H1 (cell line): Measurements from ENCODE around the gene SPDYE6. TPM values are rescaled to one million over a fixed set of nuclear protein-coding genes. Genes with fewer than 3 reads are reported as not detected.
"Not testable (repeated sequence)": the region's sequence is repeated elsewhere in the genome, so short reads cannot be mapped to it uniquely, and the experiment has no call there.

ENCODE experiments used
- CTCF ChIA-PET: fragments of 300-600 bp; sonication (Branson Sonifier 250); formaldehyde crosslinking; loops from one replicate; lab custom pipeline; 2021; ENCODE audit not compliant: partially characterized antibody; lab: Charles Lee
- POLR2A ChIA-PET: fragments of 300-600 bp; sonication (Branson Sonifier 250); formaldehyde crosslinking; loops from one replicate; lab custom pipeline; 2021; ENCODE audit warnings: inconsistent platforms; ENCODE audit not compliant: partially characterized antibody; lab: Charles Lee
- DNase-seq, 2 experiments: peaks; one replicate each; pipeline versions ENCODE4 v3.0.0 to v3.0.0-alpha.2; 2010 to 2022; ENCODE audit warnings: low spot score in 2 of 2, low read depth in 1 of 2, mixed read lengths in 1 of 2
- FAIRE-seq: peaks from 2 replicates; lab custom pipeline; 2011; peaks lifted over from hg19 to GRCh38; lab: Jason Lieb, UNC
- H2AFZ ChIP-seq: 2 replicates; pipeline ENCODE4 v1.8.1; 2012; ENCODE audit warnings: low read length, inconsistent platforms
- H2AK5ac ChIP-seq: 2 replicates; pipeline ENCODE4 v1.6.1; 2013; ENCODE audit warnings: low read depth, low read length
- H2BK120ac ChIP-seq: replicated peaks from 2 replicates; pipeline ENCODE3; 2013; ENCODE audit warnings: low read depth, low read length, inconsistent platforms
- H2BK12ac ChIP-seq: 2 replicates; pipeline ENCODE4 v1.6.1; 2013; ENCODE audit warnings: low read depth, low read length
- H2BK15ac ChIP-seq: 2 replicates; pipeline ENCODE4 v1.6.1; 2013; ENCODE audit warnings: low read length
- H2BK20ac ChIP-seq: 2 replicates; pipeline ENCODE4 v1.6.1; 2013; ENCODE audit warnings: low read length
- H2BK5ac ChIP-seq: 2 replicates; pipeline ENCODE4 v1.6.1; 2013; ENCODE audit warnings: low read depth, low read length
- H3K14ac ChIP-seq: 2 replicates; pipeline ENCODE4 v1.6.1; 2013; ENCODE audit warnings: inconsistent platforms; ENCODE audit not compliant: insufficient read length
- H3K18ac ChIP-seq: 2 replicates; pipeline ENCODE4 v1.6.1; 2013; ENCODE audit warnings: low read length; ENCODE audit errors: extremely low read depth
- H3K23ac ChIP-seq: 2 replicates; pipeline ENCODE4 v1.6.1; 2013; ENCODE audit warnings: inconsistent platforms; ENCODE audit not compliant: insufficient read length
- H3K23me2 ChIP-seq: 2 replicates; pipeline ENCODE4 v1.6.1; 2013; ENCODE audit warnings: low read depth, low read length
- H3K27ac ChIP-seq: 2 replicates; pipeline ENCODE4 v1.6.1; 2011; ENCODE audit warnings: low read depth, low read length, inconsistent platforms
- H3K27me3 ChIP-seq, 4 experiments: replicated peaks in 1 of 4; 1 replicate in 1 of 4; 2 replicates in 3 of 4; pipeline versions ENCODE4 v1.6.1 to v1.8.1; 2011 to 2013; ENCODE audit warnings: low read length in 3 of 4, mild to moderate bottlenecking in 3 of 4, inconsistent platforms in 2 of 4, mixed read lengths in 2 of 4, moderate library complexity in 1 of 4; ENCODE audit not compliant: control insufficient read depth in 3 of 4, insufficient read depth in 3 of 4; ENCODE audit errors: extremely low read depth in 1 of 4
- H3K36me3 ChIP-seq, 4 experiments: 2 replicates each; pipeline versions ENCODE4 v1.6.1 to v1.8.1; 2011 to 2013; ENCODE audit warnings: mild to moderate bottlenecking in 4 of 4, low read length in 3 of 4, moderate library complexity in 2 of 4, control low read depth in 1 of 4, inconsistent platforms in 1 of 4; ENCODE audit not compliant: insufficient read depth in 4 of 4, control insufficient read depth in 2 of 4
- H3K4ac ChIP-seq: replicated peaks from 2 replicates; pipeline ENCODE3; 2013; ENCODE audit warnings: low read length, low read depth, mixed read lengths, inconsistent platforms; ENCODE audit not compliant: insufficient read length
- H3K4me1 ChIP-seq, 4 experiments: replicated peaks in 1 of 4; 1 replicate in 1 of 4; 2 replicates in 3 of 4; pipeline versions ENCODE4 v1.6.1 to v1.8.1; 2011 to 2013; ENCODE audit warnings: low read length in 3 of 4, inconsistent platforms in 2 of 4, mixed read lengths in 1 of 4; ENCODE audit not compliant: insufficient read depth in 4 of 4, control insufficient read depth in 3 of 4
- H3K4me2 ChIP-seq, 2 experiments: 2 replicates each; pipeline versions ENCODE4 v1.6.1 to v1.8.1; 2011 to 2013; ENCODE audit warnings: low read depth in 2 of 2, low read length in 2 of 2, control low read depth in 1 of 2, inconsistent platforms in 1 of 2, mild to moderate bottlenecking in 1 of 2; ENCODE audit not compliant: insufficient read depth in 1 of 2
- H3K4me3 ChIP-seq, 4 experiments: fragments of 200-600, 300-600 bp in 1 of 4; sonication (generic), shearing (Covaris generic), sonication (Bioruptor Twin) in 1 of 4; 2 replicates each; pipeline versions ENCODE4 v1.5.1 to v1.8.1; 2011 to 2016; ENCODE audit warnings: low read length in 4 of 4, low read depth in 3 of 4, control low read depth in 2 of 4, inconsistent platforms in 2 of 4, mild to moderate bottlenecking in 2 of 4, mixed read lengths in 1 of 4, moderate library complexity in 1 of 4; ENCODE audit not compliant: insufficient read depth in 2 of 4; ENCODE audit errors: extremely low read depth in 1 of 4
- H3K56ac ChIP-seq: replicated peaks from 2 replicates; pipeline ENCODE3; 2013; ENCODE audit warnings: low read depth, mild to moderate bottlenecking, mixed read lengths, low read length, inconsistent platforms; ENCODE audit not compliant: insufficient read length
- H3K79me1 ChIP-seq: 2 replicates; pipeline ENCODE4 v1.6.1; 2013; ENCODE audit warnings: low read depth, low read length, control low read depth
- H3K79me2 ChIP-seq, 2 experiments: 2 replicates each; pipeline versions ENCODE4 v1.6.1 to v1.8.1; 2012 to 2013; ENCODE audit warnings: low read length in 2 of 2, mild to moderate bottlenecking in 2 of 2, inconsistent platforms in 1 of 2; ENCODE audit not compliant: insufficient read depth in 2 of 2, control insufficient read depth in 1 of 2
- H3K9ac ChIP-seq, 4 experiments: replicated peaks in 1 of 4; 1 replicate in 1 of 4; 2 replicates in 3 of 4; pipeline versions ENCODE4 v1.6.1 to v1.8.1; 2011 to 2013; ENCODE audit warnings: low read depth in 3 of 4, low read length in 3 of 4, control low read depth in 2 of 4, mild to moderate bottlenecking in 2 of 4, moderate library complexity in 2 of 4, inconsistent platforms in 1 of 4; ENCODE audit errors: extremely low read depth in 1 of 4
- H3K9me3 ChIP-seq, 2 experiments: 2 replicates each; pipeline versions ENCODE4 v1.6.1 to v1.8.1; 2012 to 2013; ENCODE audit warnings: mild to moderate bottlenecking in 2 of 2, moderate library complexity in 2 of 2, control low read depth in 1 of 2, inconsistent platforms in 1 of 2, low read depth in 1 of 2, low read length in 1 of 2, mixed read lengths in 1 of 2; ENCODE audit not compliant: insufficient read depth in 2 of 2
- H4K20me1 ChIP-seq, 2 experiments: replicated peaks in 1 of 2; 2 replicates each; pipeline versions ENCODE3 to v1.8.1; 2011 to 2013; ENCODE audit warnings: inconsistent platforms in 2 of 2, low read length in 2 of 2, mild to moderate bottlenecking in 1 of 2; ENCODE audit not compliant: insufficient read depth in 2 of 2, control insufficient read depth in 1 of 2
- H4K5ac ChIP-seq: 2 replicates; pipeline ENCODE4 v1.6.1; 2013; ENCODE audit warnings: low read length, low read depth, mixed read lengths, inconsistent platforms; ENCODE audit not compliant: insufficient read length
- H4K8ac ChIP-seq: 2 replicates; pipeline ENCODE4 v1.8.0; 2013; ENCODE audit warnings: mild to moderate bottlenecking, moderate library complexity, low read length, inconsistent platforms; ENCODE audit not compliant: insufficient read depth; ENCODE audit errors: extremely low read depth
- H4K91ac ChIP-seq: replicated peaks from 2 replicates; pipeline ENCODE3; 2013; ENCODE audit warnings: low read length, mixed read lengths, inconsistent platforms; ENCODE audit not compliant: insufficient read length
- WGBS, 2 experiments: shearing (Covaris generic) in 1 of 2; methylation state at CpG; one replicate each; pipeline versions ENCODE4 v1.1.6 to v1.1.7; 2013 to 2015; ENCODE audit warnings: low lambda C conversion rate in 2 of 2, mixed read lengths in 2 of 2, inconsistent platforms in 1 of 2, low coverage in 1 of 2, missing lambda C conversion rate in 1 of 2; ENCODE audit not compliant: insufficient replicate concordance in 2 of 2, insufficient coverage in 1 of 2, insufficient read length in 1 of 2; ENCODE audit errors: extremely low coverage in 1 of 2, missing lambda C conversion rate in 1 of 2; 5-methylcytosine and 5-hydroxymethylcytosine counted together
- polyA plus RNA-seq, 7 experiments: library from polyadenylated mRNA; depleted of rRNA in 3 of 7; stranded (reverse) in 5 of 7; unstranded in 2 of 7; fragments of >200 nt in 5 of 7; fragments of 200-250 nt in 2 of 7; gene quantifications; 1 replicate in 5 of 7; 2 replicates in 1 of 7; 4 replicates in 1 of 7; pipeline versions ENCODE4 v1.2.1 to v1.2.3, GENCODE V29; 2011 to 2013; ENCODE audit warnings: missing spikeins in 2 of 7, mixed read lengths in 2 of 7
- total RNA-seq: library from RNA; stranded (reverse); fragmentation: NEBNext Ultra II Directional; extraction: Animal tissue kit (Norgen Biotek cat#: 25700); gene quantifications from 2 replicates; pipeline ENCODE4 v1.2.1, GENCODE V29; 2021

The SPDYE6 gene
- total and polyA plus RNA-seq, 2 of the 8 experiments (the other 6 are each of a cell fraction or from before 2014, with no cell fraction given), result not detected

DNA sequence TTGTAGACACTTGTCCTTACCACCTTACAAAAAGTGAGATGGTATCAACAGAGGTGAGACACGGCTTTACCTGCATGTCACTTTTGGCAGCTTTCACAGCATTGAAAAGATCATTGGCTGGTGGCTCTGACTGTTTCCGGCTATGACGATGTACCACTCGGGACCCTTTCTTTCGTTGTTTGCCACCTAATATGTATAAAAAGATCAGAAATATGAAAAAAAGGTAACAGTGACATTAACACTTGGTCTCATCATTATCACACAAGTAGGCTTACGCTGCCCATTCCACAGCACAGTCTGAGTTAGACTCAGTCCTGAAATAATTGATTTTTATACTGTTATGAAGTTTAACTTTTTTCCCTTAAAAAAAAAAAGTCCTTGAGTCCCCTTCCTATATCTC lies 29.1 kb downstream of the SPDYE6 start:
- CTCF ChIA-PET, result interaction anchor here (1.1 kb wide), 1 partner anchor 77 kb away, joined by 3 read pairs; no protein-coding TSS in a partner anchor
- H3K4ac ChIP-seq, H3K79me2 ChIP-seq, H2AFZ ChIP-seq, H3K4me1 ChIP-seq, H3K14ac ChIP-seq, H2BK15ac ChIP-seq, H4K8ac ChIP-seq, H4K20me1 ChIP-seq, H3K36me3 ChIP-seq, H2BK20ac ChIP-seq, H3K4me3 ChIP-seq, H3K9me3 ChIP-seq, H3K79me1 ChIP-seq, POLR2A ChIA-PET, H2BK12ac ChIP-seq, H3K27me3 ChIP-seq, H3K27ac ChIP-seq, H3K18ac ChIP-seq, H3K23ac ChIP-seq, H2BK120ac ChIP-seq, H4K5ac ChIP-seq, FAIRE-seq, H4K91ac ChIP-seq, H3K9ac ChIP-seq, H2BK5ac ChIP-seq, DNase-seq, H3K4me2 ChIP-seq, H3K23me2 ChIP-seq, H2AK5ac ChIP-seq, H3K56ac ChIP-seq: not testable (repeated sequence)
- 93% methylated on average over 6 of the region's 6 CpGs; no CpG with 5 or more reads in 1 of the 2 experiments for WGBS, 2 experiments
